GM19452 (cell line): Measurements from ENCODE around the gene ZNF764.
"Not testable (repeated sequence)": the region's sequence is repeated elsewhere in the genome, so short reads cannot be mapped to it uniquely, and the experiment has no call there.

ENCODE experiments used
- ATAC-seq: cut with Tn5 transposase; IDR thresholded peaks from one replicate; pipeline ENCODE4 v1.9.1; 2021; ENCODE audit not compliant: unreplicated experiment

The ZNF764 gene

DNA sequence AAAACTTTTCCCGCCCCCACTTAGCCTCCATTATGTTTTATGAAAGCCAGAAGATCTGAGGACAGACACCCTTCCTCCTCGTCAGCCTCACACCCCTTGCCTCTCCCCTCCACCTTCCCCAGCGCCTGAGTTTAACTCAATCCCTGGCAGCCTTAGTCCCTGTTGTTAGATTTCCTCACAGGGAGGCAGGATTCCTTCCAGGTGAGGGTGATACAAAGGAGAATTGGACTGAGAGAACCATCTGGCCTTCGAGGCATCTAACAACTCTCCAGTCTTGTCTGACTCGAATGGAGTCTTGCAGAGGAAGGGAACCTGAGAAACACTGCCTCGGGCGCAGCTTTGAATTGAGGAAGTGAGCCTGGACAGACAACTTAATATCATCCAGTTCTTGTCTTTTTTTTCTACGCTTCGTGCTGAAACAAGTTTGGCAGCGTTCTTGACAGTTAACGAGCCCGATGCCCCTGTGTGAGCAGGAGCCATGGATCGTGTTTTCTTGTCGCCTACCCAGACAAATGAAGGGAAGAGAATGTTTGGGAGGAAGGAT is 30.5 kb downstream of the ZNF764 start:
- no peak for ATAC-seq

DNA sequence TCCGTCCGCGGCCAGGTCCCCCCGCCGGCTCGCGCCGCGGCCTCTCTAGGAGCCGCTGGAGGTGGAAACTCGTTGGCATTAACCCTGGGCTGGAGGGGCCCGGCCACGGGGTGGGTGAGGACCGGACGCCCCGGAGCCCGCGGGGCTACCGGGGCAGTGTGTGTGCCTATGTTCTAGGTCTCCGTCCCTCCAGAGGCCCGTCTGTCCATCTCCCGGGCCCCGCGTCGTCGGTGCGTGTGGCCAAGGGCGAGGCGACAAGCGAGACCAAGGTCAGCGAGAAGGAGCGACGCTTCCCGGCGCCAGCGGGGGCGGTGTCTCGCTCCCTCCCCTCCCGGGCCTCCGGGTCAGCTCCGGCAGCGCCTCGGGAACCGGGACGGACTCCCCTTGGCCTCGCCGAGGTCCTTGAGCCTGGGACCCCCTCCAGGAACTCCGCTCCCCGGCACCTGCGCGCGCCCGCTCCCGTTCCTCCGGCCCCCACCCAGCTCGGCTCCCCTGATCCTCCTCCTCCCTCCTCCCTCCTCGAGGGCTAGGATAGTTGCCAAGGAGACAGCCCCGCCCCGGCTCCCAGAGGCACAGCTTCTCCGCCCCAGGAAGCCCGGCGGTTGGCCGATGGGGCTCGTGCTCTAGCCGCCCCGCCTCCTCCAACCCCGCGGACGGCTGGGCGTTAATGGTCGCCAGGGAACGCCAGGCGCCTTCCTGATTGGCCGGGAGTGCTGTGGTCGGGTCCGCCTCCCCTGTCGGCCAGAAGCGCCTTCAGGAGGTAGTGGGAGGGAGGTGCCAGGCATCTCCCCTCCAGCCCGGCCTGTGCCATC is 31.1 kb downstream of the ZNF764 start:
- ATAC-seq, result peak; percentile 76

- ATAC-seq, result peak; percentile 35
Measured at GRCh38 chr16:30526137-30526822, 31.9 kb downstream of the ZNF764 start, which contains the start of gene ZNF768. ZNF768 (minus strand) TSS chr16:30526566; CDS start chr16:30526413, 153 bp downstream.

DNA sequence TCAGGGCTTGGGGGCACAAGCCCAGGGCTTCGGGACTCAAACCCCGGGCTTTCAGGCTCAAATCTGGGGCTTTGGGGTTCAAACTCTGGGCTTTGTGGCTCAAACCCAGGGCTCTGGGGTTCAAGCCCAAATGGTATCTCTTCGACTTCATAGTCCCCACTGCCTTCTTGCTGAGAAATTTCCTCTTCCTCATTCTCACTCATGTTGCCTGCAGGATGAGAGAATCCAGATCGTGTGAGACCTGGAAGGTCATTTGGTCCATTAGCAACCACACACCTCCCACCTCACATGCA is 32.4 kb downstream of the ZNF764 start:
- ATAC-seq, result no peak

DNA sequence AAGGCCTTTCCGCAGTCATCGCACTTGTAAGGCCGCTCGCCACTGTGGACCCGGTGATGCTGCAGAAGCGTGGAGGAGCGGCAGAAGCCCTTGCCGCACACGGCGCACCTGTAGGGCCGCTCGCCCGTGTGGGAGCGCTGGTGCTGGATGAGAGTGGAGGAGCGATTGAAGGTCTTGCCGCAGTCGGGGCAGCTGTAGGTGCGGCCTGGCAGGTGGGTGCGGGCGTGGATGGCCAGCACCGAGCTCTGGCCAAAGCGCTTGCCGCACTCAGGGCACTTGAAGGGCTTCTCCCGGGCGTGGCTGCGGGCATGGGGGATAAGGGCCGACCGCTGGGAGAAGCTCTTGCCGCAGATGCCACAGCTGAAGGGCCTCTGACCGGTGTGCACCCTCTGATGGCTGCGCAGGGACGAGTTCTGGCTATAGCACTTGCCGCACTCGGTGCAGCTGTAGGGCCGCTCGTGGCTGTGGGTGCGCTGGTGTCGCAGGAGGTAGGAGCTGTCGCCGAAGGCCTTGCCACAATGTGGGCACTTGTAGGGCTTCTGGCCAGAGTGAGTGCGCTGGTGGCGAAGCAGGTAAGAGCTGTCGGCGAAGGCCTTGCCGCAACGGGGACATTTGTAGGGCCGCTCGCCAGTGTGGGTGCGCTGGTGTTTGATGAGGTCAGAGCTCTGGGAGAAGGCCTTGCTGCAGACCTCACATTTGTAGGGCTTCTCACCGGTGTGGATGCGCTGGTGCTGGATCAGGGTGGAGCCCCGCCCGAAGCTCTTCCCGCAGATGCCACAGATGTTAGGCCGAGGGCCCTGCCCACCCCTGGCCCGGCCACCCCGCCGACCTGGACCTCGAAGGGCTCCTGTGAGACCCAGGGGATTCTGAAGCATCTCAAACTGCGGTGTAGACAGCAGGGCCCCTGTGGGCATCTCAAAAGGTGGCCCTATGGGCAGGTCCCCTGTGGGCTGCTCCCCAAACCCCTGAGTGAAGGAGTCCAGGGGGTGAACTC is 33.3 kb downstream of the ZNF764 start:
- no peak for ATAC-seq

DNA sequence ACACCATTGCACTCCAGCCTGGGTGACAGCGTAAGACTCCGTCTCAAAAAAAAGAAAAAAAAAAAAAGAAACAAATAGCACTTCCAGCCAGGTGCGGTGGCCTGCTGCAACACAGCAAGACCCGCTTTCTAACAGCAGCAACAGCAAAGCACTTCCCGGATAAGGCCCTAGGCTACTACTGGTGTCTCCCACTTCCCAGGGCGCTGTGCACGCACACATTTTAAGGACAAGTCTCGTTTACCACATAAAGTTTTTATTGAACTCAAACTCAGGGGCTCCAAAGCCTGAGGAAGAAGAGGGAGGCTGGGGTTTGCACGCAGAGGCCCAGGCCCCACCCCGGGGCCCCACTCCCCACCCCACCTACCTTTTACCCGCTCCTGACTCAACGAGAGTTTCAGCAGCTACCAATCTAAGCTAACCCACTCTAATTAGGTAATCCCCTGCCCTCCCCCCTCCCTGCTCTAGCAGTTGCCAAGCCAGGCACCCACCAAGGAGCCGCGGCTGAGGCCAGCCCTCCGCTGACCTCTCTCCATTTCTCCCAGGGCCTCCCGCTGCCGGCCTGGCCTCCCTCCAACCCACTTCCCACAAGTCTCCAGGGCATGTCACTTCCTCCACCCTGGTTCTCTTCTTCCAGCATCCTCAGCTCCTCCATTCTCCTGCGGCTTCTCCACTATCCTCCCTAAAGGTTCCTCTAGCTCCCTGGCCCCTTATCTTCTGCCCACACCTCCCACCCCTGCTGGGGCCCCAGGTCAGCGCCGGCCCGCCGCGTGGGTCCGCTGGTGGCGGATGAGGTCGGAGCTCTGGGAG is 34.2 kb downstream of the ZNF764 start:
- ATAC-seq, result no peak

- ATAC-seq, result not testable (repeated sequence)
Measured at GRCh38 chr16:30522702-30523463, 35.3 kb downstream of the ZNF764 start.

DNA sequence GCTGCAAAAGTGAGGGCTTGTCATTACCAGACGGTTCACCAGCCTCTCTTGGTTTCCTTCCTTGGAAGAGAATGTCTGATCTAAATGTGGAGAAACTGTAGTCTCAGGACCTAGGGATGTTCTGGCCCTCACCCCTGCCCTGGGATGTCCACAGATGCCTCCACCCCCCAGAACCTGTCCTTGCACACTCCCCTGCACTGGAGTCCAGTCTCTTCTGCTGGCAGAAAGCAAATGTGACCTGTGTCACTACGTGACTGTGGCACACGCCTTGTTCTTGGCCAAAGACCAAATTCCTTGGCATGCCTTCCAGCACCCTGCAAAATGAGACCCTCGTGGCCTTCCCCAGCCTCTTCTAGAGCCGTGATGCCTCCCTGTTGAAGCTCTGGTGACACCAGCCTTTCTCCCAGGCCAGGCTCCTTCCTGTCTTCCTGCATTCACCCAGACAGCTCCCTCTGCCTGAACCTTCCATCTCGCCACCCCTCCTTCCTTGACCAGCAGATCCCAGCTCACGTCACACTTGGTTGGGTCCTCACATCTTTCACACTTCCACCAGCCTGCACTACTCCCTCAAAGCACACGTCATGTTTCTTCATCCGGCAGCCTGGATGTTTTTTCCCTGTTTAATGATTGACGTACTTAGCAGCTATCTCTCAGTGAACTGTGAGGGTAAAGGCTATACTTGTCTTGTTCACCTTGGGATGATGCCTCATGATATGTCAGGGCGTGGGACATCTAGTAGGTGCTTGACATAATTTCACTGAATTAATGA is 36.1 kb downstream of the ZNF764 start:
- ATAC-seq, result no peak

- no peak for ATAC-seq
Measured at GRCh38 chr16:30521476-30521872, 36.7 kb downstream of the ZNF764 start.

DNA sequence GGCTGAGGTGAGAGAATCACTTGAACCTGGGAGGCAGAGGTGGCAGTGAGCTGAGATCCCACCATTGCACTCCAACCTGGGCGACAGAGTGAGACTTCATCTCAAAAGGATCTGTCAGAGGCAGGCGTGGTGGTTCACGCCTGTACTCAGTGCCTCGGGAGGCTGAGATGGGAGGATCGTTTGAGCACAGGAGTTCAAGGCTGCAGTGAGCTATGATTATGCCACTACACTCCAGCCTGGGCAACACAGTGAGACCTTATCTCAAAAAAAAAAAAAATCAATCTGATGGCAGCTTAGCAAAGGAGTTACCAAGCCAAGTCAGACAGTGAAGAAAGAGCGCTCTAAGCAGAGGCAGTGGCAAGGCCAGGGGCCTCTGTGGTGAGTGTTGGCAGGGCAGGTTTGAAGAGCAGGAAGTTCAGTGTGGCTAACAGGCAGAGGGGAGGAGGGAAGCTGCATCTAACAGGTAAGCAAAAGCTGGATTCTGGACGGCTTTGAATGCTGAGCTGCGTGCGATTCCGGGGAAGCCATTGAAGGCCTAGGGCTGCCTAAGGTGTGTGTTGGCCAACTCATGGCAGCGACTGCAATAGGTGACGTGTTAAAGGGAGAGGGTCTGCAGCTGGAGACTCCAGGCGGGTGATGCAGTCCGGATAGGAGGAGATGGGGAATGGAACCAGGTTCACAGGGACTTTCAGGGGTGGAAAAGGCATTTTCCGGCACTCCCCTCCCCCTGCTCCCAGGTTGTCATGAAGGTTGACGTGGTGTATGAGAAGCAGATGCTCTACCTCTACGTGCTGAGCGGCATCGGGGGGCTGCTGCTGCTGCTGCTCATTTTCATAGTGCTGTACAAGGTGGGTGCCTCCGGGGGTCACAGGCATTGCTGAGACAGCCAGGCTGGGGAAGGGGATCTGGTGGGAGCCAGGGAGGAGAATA is 38.8 kb downstream of the ZNF764 start:
- no peak for ATAC-seq

GRCh38 chr16:30518552-30518951 is 39.6 kb downstream of the ZNF764 start:
- ATAC-seq, result no peak

DNA sequence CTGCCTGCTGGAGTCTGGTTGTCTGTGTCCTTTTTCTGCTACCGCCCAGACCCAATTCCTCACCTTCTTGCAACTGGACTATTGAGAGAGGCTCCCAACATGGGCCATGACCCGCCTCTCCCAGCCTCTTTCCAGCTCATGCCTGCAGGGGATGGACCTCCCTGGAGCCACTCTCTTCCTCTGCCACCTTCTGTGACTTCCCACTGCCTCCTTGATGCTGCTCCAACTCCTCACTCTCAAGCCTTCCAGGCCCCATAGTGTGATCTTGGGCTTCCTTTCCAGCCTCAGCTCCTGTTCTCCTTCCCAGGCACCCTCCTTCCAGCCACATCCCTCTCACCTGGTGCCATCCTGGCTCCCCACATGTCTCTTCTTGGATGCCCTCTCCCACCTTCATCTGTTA is 42.9 kb downstream of the ZNF764 start:
- no peak for ATAC-seq

DNA sequence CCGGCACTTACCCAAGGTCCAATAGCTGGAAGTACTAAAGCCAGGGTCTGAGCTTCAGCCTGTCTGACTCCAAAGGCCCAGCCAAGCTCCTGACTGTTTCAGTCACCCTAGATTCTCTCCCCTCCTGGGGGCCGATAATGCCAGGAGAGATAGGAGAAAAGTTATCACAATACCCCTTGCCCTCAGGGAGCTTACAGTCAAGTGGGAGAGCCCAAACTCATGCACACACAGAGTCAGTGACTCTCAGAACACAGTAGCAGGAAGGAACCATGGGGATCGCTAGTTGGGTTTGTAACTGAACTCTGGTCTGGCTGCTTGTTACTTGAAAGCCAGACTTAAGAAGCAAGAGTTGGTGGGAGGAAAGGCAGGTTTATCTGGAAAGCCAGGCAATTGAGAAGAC is 46.7 kb downstream of the ZNF764 start:
- no peak for ATAC-seq

- ATAC-seq, result no peak
Measured at GRCh38 chr16:30510376-30510938, 47.7 kb downstream of the ZNF764 start.

DNA sequence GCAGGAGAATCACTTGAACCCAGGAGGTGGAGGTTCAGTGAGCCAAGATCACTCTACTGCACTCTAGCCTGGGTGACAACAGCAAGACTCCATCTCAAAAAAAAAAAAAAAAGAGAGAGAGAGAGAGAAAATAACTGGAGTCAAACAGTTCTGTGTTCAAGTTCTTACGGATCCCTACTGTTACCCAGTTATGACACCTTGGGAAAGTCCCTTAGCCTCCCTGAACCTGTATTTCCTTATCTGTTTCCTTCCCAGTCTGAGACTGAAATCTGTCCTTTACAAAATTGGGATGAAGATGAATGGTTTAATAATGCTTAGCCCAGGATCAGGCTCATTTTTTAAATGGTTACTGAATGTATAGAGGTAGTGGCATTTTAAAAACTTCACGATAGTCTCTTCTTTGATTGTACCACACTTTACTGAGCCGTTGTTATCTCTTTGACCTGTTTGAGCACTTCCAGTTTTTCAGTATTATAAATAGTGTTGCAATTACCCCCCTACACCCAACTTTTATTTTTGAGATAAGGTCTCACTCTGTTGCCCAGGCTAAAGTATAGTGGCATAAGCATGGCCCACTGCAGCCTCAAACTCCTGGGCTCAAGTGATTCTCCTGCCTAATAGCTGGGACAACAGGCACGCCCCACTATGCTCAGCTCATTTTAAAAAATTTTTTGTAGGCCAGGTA is 49.0 kb downstream of the ZNF764 start:
- ATAC-seq, result no peak
